Activated naive CD8-positive, alpha-beta T cell treated with anti-CD3 and anti-CD28 coated beads, Interleukin-2, amount 50 U/mL, for 16 hours (primary cell): ENCODE results near the gene CTSE.
A peak's percentile ranks its signal among the peaks of the same experiment; 100 is the strongest.

ENCODE experiments used
- DNase-seq: peaks from one replicate; pipeline ENCODE4 v3.0.0-alpha.2; 2020; ENCODE audit warnings: low read depth, low spot score

Gene CTSE

DNA sequence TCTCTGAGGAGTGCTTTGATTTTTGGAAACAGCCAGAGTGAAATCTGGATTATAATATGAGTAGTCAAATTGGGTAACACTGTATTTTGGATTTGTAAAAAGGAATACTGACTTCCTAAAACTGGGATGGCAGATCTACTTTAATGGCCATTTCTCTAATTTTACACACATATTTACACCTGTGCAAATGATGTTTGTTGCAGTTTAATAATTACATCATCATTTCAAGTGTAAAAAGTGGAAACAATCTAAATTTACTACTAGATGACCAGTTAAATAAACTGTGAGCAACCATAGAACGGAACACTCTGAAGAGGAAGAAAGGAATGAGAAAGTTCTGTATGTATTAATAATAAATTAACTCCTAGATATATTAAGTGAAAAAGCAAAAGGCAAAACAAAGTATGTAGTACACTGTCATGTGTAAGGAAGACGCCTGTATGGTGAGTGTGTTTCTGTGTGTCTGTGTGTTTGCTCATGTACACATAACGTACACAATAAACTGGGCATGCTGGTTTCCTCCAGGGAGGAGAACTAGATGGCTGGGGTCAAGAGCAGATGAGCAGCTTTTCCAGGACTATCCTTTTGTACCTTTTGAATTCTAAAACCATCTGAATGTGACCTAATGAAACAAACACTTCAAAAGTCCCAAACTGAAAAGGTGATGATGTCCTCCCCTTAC is 26.4 kb upstream of the CTSE start:
- DNase-seq, result no peak

DNA sequence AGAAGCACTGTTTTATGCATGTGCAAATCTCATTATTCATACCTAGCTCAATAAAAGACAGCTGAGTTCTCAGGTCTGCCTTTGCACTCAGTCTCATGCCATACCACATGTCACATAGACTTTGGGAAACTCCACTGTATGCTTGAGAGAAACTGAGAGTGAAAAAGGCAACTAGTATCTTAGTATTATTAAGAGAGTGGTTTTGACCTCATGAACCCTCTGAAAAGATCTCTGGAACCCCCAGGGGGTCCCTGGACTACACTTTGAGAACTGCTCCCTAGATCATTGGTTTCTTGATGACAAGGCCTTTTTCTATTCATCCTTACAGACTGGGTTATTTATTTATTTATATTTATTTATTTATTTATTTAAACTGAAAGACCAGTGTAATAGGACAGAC is 25.6 kb upstream of the CTSE start:
- DNase-seq, result no peak

DNA sequence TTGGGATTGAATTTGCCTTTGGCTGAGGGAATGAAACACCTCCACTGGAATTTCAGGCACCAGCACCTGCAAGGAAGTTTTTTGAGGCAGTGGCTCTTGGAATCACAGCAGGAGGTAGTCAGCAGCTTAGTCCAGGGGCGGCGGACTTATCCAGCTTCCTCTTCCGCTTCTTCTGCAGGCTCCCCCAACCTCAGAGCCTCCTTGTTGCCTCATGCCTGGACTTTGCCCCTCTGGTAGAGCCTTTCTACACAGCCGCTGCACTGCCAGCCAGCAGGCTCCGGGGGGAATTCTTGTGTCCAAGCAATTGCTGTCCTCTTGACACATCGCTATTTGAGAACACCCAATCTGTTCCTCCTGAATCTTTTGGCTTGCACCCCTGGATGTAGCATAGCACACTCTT is 24.9 kb upstream of the CTSE start:
- DNase-seq, result no peak

DNA sequence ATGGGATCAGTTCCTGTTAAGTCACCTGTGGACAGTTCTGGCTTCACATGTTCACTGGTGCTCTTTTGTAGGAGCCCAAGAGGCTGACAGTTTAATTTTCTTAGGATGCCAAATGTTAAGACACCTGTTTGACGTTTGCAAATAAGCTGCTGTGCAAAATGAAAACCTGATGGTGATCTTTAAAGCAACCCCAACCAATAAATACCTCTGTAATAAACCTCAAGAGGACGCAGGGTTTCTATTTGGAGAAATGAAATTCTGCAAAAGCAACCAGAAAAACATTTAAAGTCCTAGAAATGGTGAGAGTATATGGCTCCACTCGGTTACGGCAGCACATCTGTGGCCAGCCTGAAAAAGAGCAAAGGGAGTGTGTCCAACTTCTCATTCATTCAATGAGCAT is 23.6 kb upstream of the CTSE start:
- DNase-seq, result no peak

DNA sequence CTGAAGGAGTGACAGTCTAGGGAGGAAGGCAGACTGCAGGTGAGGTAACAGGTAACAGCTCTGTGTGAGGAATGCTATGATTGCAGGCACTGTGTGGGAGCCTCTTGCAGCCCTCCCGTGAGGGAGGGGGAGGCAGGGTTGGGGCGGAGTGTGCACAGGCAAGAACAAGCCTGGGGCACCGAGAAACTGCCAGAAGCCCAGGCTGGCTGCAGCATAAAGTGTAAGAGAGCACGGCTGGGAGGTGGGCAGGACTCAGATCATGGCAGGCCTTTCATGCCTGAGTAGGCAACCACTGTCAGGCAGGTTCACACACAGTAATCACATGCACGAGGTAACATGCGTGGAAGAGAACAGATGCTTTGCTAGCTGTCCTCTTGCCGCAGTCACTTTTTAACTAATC is 17.9 kb upstream of the CTSE start:
- no peak for DNase-seq

DNA sequence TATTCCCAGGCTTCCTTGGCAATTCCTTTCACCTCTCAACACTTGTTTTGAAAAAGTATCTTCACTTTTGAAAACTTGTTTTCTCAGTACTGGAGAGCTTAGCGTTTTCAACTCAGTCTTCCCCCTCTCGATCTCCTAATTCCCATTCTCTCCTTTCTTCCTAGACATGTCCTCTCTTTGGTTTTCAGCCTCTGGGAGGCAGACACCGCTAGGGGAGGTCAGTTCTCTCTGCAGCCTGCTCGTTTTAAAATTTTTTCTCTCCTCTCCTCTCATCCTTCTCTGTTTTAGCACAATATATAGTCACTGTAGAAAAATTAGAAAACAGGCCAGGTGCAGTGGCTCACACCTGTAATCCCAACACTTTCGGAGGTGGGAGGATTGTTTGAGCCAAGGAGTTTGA is 16.6 kb upstream of the CTSE start:
- no peak for DNase-seq

DNA sequence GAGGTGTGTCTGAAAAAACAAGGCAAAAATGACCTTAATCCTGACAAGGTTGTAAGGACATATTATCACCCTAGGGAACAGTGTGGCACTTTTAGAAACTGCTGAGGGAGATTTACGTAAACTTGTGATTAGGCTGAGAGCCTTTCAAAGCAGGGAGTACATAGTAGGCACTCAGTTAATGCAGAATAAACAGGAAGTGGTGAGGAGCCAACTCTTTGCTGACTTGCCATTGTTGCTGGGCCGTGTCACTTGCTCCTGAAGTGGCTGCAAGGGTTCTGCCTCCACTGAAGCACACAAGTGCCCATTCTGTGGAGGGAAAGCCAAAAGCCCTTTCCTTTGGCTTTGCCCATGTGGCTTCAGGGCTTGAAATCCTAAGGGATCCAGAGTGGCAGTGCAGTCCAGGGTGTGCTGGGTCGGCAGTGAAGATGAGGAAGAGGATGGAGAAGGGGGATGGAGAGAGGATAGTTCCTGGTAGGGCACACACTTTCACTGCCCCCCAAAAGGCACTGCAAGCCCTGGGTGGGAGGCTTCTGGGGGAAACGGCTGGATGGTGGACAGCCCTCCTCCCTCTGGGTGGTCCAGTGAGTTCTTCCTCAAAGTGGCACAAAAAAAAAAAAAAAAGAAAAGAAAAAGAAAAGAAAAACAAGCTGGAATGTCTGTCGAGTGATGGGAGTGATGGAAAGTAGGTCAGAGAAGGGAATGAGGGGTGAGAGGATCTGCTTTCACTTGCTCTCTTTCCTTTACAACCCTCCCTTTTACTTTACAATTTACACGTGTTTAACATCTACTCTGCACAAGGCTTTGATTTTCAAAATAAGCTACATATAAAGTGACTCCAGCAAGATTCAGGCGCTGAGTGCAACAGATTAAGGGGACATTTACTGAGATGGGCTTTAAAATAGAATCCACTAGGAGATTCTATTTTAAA is 15.6 kb upstream of the CTSE start:
- DNase-seq, result no peak

DNA sequence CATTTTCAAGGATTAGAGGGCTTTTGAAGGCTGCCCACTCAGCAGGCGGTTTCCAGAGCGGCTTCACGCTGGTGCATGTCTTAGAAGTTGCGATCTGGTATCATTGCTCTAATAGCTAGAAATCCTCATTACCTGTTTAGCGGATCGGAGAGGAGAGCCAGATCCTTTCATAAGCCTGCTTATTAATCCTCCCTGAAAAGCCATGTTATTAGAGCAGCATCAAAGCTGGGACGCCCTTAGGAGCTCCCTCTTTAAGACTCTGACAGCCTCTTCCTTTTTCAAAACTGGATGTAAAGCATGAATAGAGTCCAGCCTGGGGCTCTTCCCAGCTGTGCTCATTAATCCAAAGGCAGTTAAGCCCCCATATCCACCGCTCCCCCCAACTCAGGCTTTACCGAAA is 13.9 kb upstream of the CTSE start:
- no peak for DNase-seq

DNA sequence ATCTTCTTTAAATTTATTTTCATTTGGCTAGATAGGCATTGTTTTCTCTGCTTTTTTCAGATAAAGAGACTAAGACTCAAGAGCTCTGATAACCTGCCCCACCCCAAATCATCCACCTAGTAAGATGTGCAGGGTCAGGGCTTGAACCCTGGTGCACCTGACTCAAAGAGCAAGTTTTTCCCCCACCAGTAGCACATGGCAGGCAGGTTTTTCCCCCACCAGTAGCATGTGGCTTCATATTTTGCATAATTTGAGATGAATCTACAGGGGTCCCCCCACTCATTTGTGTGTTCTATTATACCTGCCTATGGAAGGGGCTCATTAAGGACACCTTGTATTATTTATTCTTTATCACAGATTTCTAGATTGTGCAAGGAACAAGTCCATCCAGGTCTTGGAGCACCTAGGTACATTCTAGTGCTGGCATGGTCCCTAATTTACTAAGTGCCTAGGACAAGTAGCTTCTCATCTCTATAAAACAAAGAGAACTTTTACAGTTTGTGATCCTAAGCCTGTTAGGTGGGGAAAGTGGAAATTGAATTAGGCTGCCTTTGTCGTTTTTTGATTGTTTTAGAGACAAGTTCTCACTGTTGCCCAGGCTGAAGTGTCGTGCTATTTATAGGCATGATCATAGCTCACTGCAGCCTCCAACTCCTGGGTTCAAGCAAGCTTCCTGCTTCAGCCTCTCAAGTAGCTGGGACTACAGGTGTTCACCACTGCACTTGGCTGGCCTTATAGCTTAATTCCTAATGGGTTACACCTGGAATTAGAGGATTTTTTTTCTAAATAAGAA is 13.2 kb upstream of the CTSE start:
- DNase-seq, result no peak

DNA sequence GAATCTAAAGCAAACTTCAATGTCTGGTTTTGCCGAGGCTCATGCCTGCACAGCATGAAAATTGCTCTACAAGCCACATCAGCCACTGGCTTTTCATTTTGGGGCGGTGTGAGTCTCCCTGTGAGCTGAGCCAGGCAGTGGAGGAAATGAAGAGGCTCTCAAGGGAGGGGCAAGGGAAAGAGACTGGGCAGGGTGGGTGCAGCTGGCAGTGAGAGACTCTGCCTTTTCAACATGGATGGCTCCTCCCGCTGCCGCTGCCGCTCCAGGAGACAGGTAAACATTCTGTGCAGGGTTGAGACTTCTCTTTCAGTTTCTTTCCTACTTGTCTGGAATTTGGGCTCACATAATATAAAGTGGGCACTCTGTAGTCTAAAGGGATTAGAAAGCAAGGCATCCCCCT is 11.3 kb upstream of the CTSE start:
- no peak for DNase-seq

DNA sequence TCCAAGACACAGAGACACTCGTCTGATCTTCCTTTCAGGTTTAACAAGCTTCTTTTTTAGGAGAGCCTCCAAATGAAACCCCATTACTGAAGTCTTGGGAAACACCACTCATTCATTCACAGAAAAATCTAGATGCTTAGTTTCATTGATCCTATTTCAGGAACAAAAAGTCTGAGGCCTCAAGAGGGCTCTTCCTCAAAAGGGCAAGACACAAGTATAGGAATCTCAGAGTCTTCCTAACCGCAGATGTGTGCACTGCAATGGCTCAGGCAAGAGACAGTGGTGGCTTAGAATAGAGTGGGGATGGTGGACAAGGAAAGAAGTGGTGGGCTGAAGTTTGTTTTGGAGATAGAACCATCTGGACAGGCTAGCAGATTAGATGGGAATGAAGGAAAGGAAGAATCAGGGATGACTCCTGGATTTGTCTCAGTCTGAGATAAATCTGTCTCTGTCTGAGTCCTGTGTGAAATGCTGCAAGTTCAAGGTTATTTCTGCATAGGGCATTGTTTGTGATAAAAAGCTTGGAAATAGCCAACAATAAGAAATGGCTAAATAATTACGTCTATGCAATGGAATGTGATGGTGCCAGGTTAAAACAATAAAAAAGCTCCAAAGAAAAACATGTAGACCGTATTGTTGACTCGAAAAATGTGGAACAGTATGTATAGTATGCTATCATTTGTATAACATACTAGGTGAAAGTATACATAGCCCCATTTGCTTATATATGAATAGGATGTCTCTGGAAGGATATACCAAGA is 8.9 kb upstream of the CTSE start:
- DNase-seq, result no peak

DNA sequence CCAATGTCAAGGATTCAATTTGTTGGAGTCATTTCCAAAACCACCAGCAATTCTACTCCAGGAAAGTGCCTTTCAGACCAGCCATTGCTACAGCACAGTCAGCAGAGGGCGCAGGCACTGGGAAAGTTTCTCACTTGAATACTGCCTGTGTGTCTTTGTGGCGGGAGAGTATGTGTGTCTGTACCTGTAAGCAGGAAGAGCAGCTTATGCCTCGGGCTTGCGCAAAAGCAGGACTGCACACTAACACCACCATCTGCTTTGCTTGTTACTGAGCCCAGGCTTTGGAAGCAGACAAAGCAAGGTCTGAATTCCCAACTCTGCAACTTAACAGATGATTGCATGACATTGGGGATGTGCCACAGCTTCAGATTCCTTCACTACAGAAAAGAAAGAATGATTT is 7.0 kb upstream of the CTSE start:
- peak; percentile 30 for DNase-seq

DNA sequence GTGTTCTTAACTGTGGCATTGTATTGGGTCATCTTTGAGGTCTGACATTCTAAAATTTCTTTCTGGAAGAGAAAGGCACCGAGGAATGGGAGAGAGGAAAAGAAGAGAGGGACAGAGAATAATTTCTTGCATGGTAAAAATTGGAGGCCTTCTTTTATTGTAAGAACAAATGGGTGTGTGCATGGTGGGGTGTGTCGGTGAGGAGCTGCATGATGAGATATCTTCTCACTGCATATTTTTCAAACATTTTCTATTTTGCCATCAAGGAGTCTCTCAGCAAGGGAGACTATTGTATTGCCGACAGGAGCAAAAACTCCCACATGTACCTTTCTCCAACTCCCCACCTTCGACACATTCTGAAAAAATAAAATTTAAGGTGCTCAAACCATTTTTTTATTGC is 6.5 kb upstream of the CTSE start:
- no peak for DNase-seq

DNA sequence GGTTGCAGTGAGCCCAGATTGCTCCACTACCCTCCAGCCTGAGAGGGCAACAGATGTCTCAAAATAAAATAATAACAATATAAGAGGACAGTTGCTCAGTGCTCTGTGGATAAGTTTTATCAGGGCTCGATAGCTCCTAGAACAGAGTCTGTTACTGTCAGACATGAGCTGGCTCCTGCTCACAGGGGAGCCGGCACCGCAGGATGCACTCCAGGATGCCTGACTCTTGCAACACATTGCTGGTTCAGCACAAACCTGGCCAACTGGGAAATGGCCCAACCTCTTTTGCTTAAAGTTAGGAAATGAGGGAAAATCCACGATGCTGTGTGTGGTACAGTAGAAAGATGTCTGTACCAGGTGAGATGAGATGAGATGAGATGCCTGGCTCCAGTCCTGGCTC is 5.8 kb upstream of the CTSE start:
- DNase-seq, result no peak

DNA sequence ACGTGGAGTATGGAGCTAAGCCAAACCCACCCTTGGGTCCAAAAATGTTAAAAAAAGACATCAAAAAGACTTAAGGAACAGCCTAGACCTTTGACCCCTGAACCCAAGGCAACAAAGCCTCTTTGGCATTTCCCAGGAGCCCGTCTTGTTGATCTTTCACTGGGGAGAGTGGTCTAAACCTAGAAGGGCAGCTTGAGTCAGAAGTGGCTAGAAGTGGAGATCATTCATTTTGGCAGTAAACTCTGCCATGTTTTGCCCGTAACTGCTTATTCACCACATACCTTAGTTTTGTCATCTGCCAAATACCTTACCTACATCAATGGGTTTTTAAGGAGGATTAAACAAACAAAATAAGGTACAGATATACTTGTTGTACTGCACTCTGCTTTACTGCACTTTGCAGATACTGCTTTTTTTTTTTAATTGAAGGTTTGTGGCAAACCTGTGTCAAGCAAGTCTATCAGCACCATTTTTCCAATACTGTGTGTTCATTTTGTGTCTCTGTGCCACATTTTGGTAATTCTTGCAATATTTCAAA is 1.7 kb upstream of the CTSE start:
- DNase-seq, result no peak

DNA sequence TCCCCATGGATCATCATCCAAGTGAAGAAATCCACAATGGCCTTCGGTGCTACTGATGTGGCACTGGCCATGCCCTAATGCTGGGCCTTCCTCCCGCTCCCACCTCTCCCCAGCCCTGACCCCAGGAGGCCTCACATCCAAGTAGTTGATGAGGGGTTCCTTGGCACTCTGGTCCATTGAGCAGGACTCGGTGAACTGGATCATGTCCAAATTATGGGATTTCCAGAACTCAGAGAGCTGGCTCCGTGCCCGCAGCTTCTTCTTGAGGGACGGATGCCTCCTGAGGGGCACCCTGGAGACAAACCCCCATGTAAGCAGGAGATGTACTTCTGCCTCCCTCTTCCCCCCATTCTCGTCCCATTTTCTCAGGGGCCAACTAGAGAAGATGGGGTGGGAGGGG is 929 bp downstream of the CTSE start:
- no peak for DNase-seq

DNA sequence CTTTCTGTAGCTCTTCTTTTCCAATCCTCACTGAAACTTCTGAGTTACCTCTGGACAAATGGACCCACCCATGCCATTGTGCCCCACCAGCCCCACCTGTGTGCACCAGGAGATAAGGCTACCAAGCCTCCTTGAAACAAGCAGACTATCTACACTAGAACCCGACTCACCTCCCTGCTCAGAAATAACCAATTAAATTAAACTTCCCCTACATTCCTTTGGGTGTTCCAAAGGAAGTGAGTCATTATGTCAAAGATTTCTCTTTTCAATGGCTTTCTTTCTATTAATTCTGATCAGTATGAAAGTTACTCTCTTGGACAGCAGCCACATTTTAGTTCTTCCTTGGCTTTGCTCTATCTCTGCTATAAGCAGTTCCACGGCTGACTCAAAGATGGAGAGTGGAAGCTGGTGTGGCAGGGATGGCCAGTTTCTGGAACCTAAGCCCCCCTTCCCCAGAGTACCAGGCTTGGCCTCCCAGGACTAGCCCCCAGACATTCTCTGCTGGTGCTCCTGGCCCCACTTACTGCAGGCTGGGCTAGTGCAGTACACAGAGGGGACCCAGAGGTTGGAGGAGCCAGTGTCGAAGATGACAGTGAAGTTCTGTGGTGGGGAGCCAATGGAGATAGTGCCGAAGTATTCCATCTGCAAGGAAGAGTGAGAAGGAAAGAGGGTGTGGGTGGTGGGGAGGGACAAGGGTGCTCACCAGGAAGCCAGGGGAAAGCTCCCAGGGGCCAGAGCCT is 1.9 kb downstream of the CTSE start:
- no peak for DNase-seq

DNA sequence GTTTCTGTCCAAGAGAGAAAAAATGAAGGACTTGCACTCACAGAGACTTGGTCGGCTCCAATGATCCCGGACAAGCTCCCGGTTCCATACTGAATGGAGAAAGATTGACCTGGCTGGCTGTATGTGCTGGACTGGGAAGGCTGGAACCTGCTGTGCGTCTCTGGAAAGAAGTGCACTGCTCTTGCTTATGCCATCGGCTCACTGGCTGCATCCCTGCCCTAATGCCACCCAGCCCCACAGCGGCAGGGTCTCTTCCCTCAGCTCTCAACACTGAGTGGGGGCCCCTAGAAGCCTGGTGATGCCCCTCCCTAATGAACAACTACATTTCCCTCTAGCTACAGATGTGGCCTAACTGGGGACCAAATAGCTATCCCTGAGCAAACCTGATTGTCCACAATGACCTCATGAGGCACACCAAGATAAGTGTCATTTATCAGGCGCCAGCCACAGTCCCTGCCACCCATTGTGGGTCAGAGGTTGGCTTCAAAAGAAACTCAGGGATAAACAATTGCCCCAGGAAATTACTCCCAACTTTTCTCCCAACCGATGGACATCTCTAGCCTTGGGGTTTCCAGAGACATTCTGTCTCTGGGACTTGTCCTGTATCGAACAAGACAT is 2.6 kb downstream of the CTSE start:
- no peak for DNase-seq

DNA sequence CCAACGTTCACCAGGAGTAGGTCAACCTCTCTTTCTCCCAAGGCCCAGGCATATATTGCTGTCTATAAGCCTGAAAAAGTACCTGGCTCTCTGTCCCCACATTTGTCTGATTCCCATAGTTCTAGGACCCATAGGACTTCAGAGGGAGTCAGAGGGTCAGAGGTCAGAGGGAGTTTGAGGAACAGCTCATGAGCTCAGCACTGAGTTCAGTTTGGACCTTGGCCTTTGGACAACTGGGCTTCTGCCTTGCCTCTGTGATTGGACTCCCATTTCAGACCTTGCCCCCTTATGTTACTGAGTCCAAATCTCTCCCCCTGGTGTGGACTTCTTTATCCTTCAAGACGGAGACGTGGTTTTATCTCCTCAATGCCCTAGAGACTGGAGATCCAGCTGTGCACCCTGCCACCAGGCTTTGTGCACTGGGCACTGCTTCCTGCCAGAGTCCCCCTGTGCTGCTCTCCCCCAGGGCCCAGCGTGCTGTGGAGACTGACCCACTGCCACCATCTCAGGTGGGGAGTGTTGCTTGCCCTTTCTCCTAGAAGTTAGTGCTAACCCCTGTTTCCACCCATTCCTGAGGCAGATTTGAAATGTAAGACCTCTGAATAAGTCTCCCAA is 3.2 kb downstream of the CTSE start:
- no peak for DNase-seq

DNA sequence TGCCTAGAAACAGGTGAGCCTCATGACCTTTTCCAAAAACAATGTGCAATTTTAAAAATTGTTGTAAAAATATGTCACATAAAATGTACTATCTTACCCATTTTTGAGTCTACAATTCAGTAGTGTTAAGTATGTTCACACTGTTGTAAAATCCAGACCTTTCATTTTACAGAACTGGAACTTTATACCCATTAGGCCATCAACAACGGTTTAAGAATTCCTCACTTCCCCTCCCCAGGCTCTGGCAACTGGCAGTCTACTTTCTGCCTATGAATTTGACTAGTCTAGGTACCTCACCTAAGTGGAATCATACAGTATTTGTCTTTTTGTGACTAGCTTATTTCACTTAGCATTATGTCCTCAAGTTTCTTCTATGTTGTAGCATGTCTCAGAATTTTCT is 8.6 kb downstream of the CTSE start:
- no peak for DNase-seq
